Activated CD8-positive, alpha-beta memory T cell treated with anti-CD3 and anti-CD28 coated beads, Interleukin-2, amount 50 U/mL, for 1 hour (primary cell): ENCODE data around the gene RBMS3.
"Not testable (repeated sequence)": the region's sequence is repeated elsewhere in the genome, so short reads cannot be mapped to it uniquely, and the experiment has no call there.

Experiments used
- DNase-seq: peaks from one replicate; pipeline ENCODE4 v3.0.0-alpha.2; 2020; ENCODE audit errors: extremely low read depth

Gene RBMS3

GRCh38 chr3:29481969-29482767 is 201.3 kb downstream of the RBMS3 start:
- no peak for DNase-seq

DNA sequence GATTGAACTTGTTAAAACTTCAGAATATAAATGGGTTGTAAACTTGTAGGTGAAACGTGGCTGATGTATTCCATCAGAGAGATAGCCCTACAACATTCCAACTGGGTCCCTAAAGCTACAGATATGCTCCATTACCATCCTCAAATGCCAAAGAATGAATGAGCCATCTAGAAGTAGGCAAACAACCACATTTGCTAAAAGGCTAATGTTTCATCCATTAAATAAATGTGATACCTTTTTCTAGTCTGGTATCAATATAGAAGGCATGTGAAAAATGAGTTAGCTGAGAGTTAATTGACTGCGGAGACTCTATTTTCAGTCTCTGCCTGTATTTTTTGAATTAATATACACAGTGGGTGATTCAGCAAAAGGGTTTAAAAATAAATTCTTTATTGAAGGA is 203.8 kb downstream of the RBMS3 start:
- DNase-seq = no peak

DNA sequence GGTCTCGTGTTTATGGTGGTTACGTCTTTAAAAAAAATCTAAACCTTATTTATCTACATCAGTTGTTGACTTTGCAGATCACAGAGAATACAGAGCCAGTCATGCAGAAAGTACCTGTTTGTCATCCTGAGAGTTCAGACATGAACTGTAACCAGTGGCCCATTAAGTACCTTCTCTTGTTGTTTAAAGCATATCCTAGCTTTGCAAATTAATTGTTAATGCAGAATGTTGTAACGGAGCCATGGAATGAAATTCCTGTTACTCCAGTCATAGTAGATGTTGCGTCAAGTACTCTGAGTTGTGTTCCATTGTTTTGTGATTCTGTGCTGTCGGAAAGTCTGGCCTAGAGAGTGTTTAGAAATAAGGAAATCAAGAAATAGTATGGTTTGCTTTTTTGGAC is 205.2 kb downstream of the RBMS3 start:
- DNase-seq = no peak

DNA sequence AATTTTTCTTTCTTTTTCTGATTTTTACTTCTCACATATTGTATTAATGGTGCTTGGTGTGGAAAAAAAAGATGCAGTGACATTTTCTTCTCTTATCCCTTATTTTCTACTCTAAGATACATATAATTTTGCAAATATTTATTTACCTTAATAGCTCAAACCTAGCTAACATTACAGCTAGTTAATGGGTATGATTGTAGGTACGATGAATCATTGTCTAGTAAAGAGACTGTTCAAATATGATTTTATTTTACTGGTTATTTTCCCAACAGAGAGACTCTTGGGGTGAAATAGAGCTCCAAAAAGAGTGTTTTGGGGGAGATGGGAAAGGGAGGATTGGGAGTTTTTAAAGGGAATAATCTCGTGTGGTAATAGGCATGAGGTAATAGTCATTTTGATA is 206.0 kb downstream of the RBMS3 start:
- DNase-seq = no peak

DNA sequence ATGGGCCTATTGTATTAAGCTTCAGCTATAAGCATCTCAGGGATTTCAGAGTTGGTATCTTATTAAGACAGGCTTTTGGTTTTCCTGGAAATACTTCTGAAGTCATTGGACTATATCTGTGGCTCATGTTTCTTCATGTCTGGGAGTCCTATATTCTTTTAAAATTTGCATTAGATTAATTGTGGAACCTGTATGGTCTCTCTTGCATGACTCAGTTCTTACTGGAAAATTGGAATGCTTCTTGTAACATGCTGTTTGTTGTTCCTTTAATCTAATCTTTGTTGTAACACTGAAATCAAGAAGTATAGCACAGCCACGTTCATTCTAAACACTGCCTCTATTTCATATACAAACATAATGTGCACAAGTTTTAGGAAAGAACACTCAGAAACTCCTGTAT is 208.1 kb downstream of the RBMS3 start:
- DNase-seq = no peak

- DNase-seq = no peak
These were observed 212.2 kb downstream of the RBMS3 start for GRCh38 chr3:29493109-29493508.

GRCh38 chr3:29494305-29495036 is 213.6 kb downstream of the RBMS3 start:
- DNase-seq = no peak

DNA sequence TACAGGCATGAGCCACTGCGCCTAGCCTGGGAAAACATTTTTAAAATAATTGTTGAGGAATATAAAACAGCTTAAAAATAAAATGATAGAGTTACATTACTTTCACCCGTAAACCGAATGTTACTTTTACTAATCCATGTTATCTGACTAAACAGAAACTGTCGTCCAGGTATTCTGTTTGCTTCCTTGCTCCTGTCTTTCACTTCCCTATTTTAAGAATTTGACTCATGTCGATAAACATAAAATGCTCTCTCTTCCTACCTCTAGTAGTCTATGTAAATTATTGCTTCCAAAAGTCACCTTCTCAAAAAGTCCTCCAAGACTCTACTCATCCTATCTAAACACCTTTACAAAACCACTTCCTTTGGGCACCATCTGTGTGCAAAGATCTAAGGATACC is 216.4 kb downstream of the RBMS3 start:
- no peak for DNase-seq

GRCh38 chr3:29502771-29503170 is 221.9 kb downstream of the RBMS3 start:
- no peak for DNase-seq

DNA sequence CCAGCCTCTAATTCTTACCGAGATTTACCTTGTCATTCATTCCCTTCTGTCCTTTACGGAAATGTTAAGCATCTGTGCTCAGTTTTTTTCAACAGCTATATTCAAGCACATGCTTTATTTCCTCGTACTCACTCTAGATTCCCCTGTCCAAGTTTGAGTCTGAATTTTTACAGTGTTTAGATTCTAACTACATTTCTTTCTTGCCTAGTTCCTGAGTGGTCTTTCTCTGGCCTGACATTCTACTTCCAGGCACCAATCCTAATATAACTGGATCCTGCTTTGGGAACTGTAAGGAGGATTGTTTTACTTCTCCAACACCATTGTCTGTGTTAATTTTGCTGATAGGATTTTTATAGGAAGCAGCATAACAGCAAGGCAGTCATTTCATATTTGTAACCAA is 222.4 kb downstream of the RBMS3 start:
- DNase-seq = no peak

DNA sequence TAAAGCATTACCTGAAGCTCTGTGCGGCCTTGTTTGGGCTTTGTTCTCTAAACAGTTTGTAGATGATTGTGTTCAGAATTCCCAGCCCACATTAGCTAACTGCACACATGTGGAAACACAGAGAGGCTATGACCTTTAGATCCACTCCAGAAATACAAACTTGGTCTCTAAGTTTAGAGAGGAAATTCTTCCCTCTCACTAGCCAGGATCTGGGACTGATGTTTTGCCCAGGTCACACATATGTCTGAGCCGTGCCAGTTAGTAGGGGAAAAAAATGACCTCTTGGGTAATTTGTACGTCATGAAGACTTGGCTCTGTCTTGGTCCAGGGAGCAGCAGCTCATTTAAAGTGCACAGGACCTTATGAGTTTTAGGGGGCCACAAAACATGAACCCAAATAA is 223.1 kb downstream of the RBMS3 start:
- no peak for DNase-seq

- no peak for DNase-seq
These were observed 225.6 kb downstream of the RBMS3 start for GRCh38 chr3:29506502-29506901.

DNA sequence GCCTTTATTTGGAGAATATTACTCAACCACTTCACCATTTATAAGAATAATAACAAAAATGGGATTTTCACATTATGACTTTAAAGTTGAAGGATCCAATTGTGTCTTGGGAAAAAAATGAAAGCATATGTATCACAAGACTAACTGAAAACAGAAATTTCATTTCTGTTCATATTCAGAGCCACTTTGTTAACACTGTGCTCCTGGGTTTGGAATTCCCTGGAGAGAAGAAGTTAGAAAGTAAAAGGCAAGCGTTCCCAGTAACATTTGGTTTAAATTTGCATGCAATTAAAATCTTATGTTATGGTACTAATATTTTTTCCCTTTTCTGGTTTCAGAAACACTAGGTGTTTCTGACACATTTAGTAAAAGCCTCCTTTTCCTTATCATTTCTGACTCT is 230.8 kb downstream of the RBMS3 start:
- DNase-seq = no peak

DNA sequence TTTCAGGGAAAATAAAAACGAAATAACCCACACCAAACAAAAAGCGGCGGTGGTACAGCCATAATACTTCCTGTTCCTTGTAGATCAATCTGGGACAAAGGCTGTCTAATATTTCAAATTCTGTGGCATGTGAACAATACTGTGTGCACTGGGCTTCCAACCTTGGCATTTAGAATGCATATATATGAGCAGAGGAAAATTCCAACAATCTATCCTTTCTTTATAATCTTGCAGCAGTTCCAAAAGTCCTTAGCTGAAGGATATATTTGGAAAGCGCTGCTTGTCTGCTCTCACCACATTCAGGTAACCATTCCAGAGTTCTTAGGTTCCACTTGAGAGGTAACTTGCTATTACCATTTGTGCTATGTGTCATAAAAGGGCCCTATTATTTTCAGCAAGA is 231.8 kb downstream of the RBMS3 start:
- no peak for DNase-seq

GRCh38 chr3:29513236-29513635 is 232.4 kb downstream of the RBMS3 start:
- DNase-seq = no peak

GRCh38 chr3:29514170-29514569 is 233.3 kb downstream of the RBMS3 start:
- DNase-seq = no peak

DNA sequence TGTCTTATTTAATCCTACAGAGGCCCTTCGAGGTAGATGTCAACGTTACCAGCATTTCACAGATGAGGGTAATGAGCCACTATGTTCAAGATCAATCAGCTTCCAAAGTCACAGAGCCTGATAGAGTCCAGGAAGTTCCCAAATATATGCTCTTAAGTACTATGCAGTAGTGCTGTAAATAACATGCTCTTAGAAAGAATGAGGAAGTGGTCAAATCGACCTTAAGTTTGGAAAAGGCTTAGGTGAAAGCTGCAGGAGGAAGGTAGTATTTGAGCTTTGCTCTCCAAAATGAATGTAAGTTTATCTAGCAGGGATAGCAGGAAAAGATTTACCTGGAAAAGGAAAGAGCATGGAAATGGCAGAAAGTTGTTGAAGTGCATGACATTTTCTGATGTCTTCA is 234.0 kb downstream of the RBMS3 start:
- no peak for DNase-seq

GRCh38 chr3:29515451-29515850 is 234.6 kb downstream of the RBMS3 start:
- DNase-seq = no peak

GRCh38 chr3:29516164-29516563 is 235.3 kb downstream of the RBMS3 start:
- DNase-seq = no peak

- no peak for DNase-seq
These were observed 239.9 kb downstream of the RBMS3 start for GRCh38 chr3:29520764-29521163.

DNA sequence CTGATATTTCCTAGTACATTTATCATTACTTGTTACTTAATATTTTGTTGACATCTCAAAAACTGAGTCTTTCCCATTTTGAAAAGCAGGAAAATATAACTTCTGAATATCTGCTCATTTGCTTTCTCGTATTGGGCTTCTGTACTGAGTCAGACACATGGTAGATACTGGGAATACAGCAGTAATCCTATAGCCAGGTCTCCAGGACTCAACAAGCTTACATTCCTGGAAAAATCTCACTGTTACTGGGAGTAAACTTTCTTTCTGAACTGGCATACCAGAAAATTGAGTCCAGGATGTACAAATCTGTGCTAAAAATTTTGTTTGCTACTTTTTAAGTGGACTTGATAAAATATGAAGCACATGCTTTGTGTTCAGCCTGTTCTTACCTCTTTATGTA is 240.4 kb downstream of the RBMS3 start:
- DNase-seq = no peak

DNA sequence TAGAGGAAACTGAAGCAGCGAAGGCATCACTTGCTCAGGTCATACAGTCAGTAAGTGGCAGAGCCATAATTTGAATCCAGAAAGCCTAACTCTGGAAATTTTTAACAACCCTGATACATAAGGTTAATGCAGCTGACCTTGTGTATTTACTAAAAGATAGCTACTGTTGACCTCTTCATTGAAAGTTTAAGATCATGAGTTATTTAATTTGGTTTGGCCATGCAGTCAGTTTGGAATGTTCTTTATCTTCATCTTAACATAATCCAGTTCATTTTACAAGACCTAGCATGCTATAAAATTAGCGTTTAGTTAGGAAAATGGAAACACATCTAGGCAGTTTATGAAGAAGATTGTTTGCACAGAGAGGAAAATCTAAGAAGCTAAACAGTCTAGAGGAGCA is 240.9 kb downstream of the RBMS3 start:
- no peak for DNase-seq

DNA sequence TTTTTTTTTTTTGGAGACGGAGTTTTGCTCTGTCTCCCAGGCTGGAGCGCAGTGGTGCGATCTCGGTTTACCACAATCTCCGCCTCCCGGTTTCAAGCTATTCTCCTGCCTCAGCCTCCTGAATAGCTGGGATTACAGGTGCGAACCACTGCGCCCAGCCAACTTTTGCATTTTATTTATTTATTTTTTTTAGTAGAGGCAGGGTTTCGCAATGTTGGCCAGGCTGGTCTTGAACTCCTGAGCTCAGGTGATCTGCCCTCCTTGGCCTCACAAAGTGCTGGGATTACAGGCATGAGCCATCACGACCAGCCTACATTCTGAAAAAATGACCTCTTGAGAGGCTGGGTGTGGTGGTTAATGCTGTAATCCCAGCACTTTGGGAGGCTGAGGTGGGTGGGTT is 243.6 kb downstream of the RBMS3 start:
- not testable (repeated sequence) for DNase-seq
